Mesenchymal stem cell (in vitro differentiated cells and primary cell): ENCODE measurements around the gene TBC1D19.
A peak's percentile ranks its signal among the peaks of the same experiment; 100 is the strongest.

Experiments
- DNase-seq: peaks from one replicate; pipeline ENCODE4 v3.0.0-alpha.2; 2013
- H2AFZ ChIP-seq: one replicate; pipeline ENCODE4 v1.6.1; 2013; ENCODE audit warnings: low read depth, mild to moderate bottlenecking, control low read depth, inconsistent platforms, low read length, moderate library complexity
- H2AK5ac ChIP-seq: 2 replicates; pipeline ENCODE4 v1.6.1; 2013; ENCODE audit warnings: low read length, moderate library complexity, mild to moderate bottlenecking, inconsistent platforms; ENCODE audit not compliant: severe bottlenecking
- H2BK120ac ChIP-seq: one replicate; pipeline ENCODE4 v1.6.1; 2013; ENCODE audit warnings: low read depth, mild to moderate bottlenecking, inconsistent platforms, low read length, moderate library complexity
- H2BK12ac ChIP-seq, 2 experiments: one replicate each; pipeline ENCODE4 v1.6.1; 2013; ENCODE audit warnings: inconsistent platforms in 2 of 2, low read length in 2 of 2, mild to moderate bottlenecking in 2 of 2, moderate library complexity in 2 of 2, control low read depth in 1 of 2
- H2BK15ac ChIP-seq: one replicate; pipeline ENCODE4 v1.6.1; 2013; ENCODE audit warnings: mild to moderate bottlenecking, low read depth, inconsistent platforms; ENCODE audit not compliant: poor library complexity, severe bottlenecking
- H2BK5ac ChIP-seq: 2 replicates; pipeline ENCODE4 v1.6.1; 2013; ENCODE audit warnings: low read depth, mild to moderate bottlenecking, low read length, control low read depth, inconsistent platforms; ENCODE audit not compliant: poor library complexity, severe bottlenecking
- H3K14ac ChIP-seq, 2 experiments: one replicate each; pipeline ENCODE4 v1.6.1; 2013; ENCODE audit warnings: inconsistent platforms in 2 of 2, low read length in 2 of 2, control low read depth in 1 of 2, mild to moderate bottlenecking in 1 of 2, moderate library complexity in 1 of 2
- H3K18ac ChIP-seq, 2 experiments: one replicate each; pipeline ENCODE4 v1.6.1; 2013; ENCODE audit warnings: inconsistent platforms in 2 of 2, low read length in 2 of 2, control low read depth in 1 of 2, low read depth in 1 of 2, mild to moderate bottlenecking in 1 of 2
- H3K23ac ChIP-seq, 2 experiments: one replicate each; pipeline ENCODE4 v1.6.1; 2013; ENCODE audit warnings: inconsistent platforms in 2 of 2, low read length in 2 of 2, mild to moderate bottlenecking in 2 of 2, moderate library complexity in 2 of 2, control low read depth in 1 of 2
- H3K27ac ChIP-seq: 2 replicates; pipeline ENCODE4 v1.5.1; 2013; ENCODE audit warnings: mild to moderate bottlenecking, moderate library complexity, low read length, control low read depth, inconsistent platforms; ENCODE audit not compliant: poor library complexity, severe bottlenecking
- H3K27me3 ChIP-seq, 2 experiments: 2 replicates each; pipeline versions ENCODE4 v1.6.1 to v1.7.0; 2013; ENCODE audit warnings: low read length in 2 of 2, mild to moderate bottlenecking in 2 of 2, moderate library complexity in 2 of 2, control low read depth in 1 of 2, inconsistent platforms in 1 of 2; ENCODE audit not compliant: control insufficient read depth in 1 of 2, insufficient read depth in 1 of 2
- H3K36me3 ChIP-seq, 2 experiments: 2 replicates each; pipeline versions ENCODE4 v1.6.1 to v1.7.0; 2013; ENCODE audit warnings: low read length in 2 of 2, control low read depth in 1 of 2, inconsistent platforms in 1 of 2, low read depth in 1 of 2, mild to moderate bottlenecking in 1 of 2; ENCODE audit not compliant: insufficient read depth in 2 of 2, control insufficient read depth in 1 of 2
- H3K4ac ChIP-seq, 2 experiments: one replicate each; pipeline ENCODE4 v1.6.1; 2013; ENCODE audit warnings: inconsistent platforms in 2 of 2, low read length in 2 of 2, mild to moderate bottlenecking in 2 of 2, moderate library complexity in 2 of 2, control low read depth in 1 of 2, low read depth in 1 of 2
- H3K4me1 ChIP-seq: 2 replicates; pipeline ENCODE4 v1.6.1; 2013; ENCODE audit warnings: low read depth, low read length, control low read depth; ENCODE audit not compliant: control insufficient read depth, insufficient read depth
- H3K4me2 ChIP-seq: 2 replicates; pipeline ENCODE4 v1.6.1; 2013; ENCODE audit warnings: low read length, mild to moderate bottlenecking, inconsistent platforms; ENCODE audit not compliant: poor library complexity, severe bottlenecking
- H3K4me3 ChIP-seq, 2 experiments: 2 replicates each; pipeline versions ENCODE4 v1.5.1 to v1.7.0; 2013; ENCODE audit warnings: low read length in 2 of 2, mild to moderate bottlenecking in 2 of 2, control low read depth in 1 of 2, low read depth in 1 of 2; ENCODE audit not compliant: insufficient read depth in 1 of 2
- H3K79me1 ChIP-seq: replicated peaks from 2 replicates; pipeline ENCODE4 v1.6.1; 2013; ENCODE audit warnings: mild to moderate bottlenecking, control low read depth, low read length, inconsistent platforms; ENCODE audit not compliant: poor library complexity, severe bottlenecking
- H3K9ac ChIP-seq: 2 replicates; pipeline ENCODE4 v1.7.0; 2013; ENCODE audit warnings: mild to moderate bottlenecking, low read length, moderate library complexity
- H3K9me3 ChIP-seq: 2 replicates; pipeline ENCODE4 v1.7.0; 2013; ENCODE audit warnings: mild to moderate bottlenecking, low read length; ENCODE audit not compliant: control insufficient read depth
- H4K8ac ChIP-seq: one replicate; pipeline ENCODE4 v1.6.1; 2013; ENCODE audit warnings: inconsistent platforms, mild to moderate bottlenecking, low read length, moderate library complexity
- H4K91ac ChIP-seq: one replicate; pipeline ENCODE4 v1.6.1; 2013; ENCODE audit warnings: mild to moderate bottlenecking, low read length, inconsistent platforms
- WGBS: methylation state at CpG from one replicate; pipeline ENCODE4 v1.1.7; 2013; ENCODE audit warnings: mixed read lengths; 5-methylcytosine and 5-hydroxymethylcytosine counted together

TBC1D19 gene

GRCh38 chr4:26746802-26747213, 162.9 kb downstream of the TBC1D19 start:
- no peak overlapping the region for H2BK5ac ChIP-seq
- WGBS, result 95% methylated on average over 2 of the region's 5 CpGs

GRCh38 chr4:26748811-26749210, 164.9 kb downstream of the TBC1D19 start:
- no peak overlapping the region for H4K91ac ChIP-seq
- no peak overlapping the region for H2BK120ac ChIP-seq
- H3K4me1 ChIP-seq, result no peaks in the 10 kb centered on the region
- no peak overlapping the region for H3K4ac ChIP-seq
- no peak overlapping the region for H3K18ac ChIP-seq
- no peaks in the 10 kb centered on the region for H3K9me3 ChIP-seq
- H4K8ac ChIP-seq, result no peak overlapping the region
- no peak overlapping the region for H2AFZ ChIP-seq
- peak overlapping the region; percentile 16 for H3K4me2 ChIP-seq
- no peak overlapping the region for H2BK5ac ChIP-seq
- no peak overlapping the region for H3K4me3 ChIP-seq
- peak overlapping the region in 1 of 2 experiments; percentile 79 for H3K23ac ChIP-seq
- H3K36me3 ChIP-seq, result peaks cover 4 to 63% of the 10 kb centered on the region in 2 experiments
- peaks cover 7% of the 10 kb centered on the region for H3K79me1 ChIP-seq
- no peaks in the 10 kb centered on the region for H3K27me3 ChIP-seq
- no peak overlapping the region for H3K27ac ChIP-seq
- H2BK12ac ChIP-seq, result no peak overlapping the region
- H2BK15ac ChIP-seq, result no peak overlapping the region
- no peak overlapping the region for H2AK5ac ChIP-seq
- H3K14ac ChIP-seq, result no peak overlapping the region
- no peak for DNase-seq
- H3K9ac ChIP-seq, result no peak overlapping the region

More at GRCh38 chr4:26746802-26747213, 162.9 kb downstream of the TBC1D19 start:
- peaks cover 7% of the 10 kb centered on the region for H3K79me1 ChIP-seq
- H3K18ac ChIP-seq, result no peak overlapping the region
- H2BK12ac ChIP-seq, result no peak overlapping the region
- no peak overlapping the region for H2BK15ac ChIP-seq
- no peak overlapping the region for H3K4me2 ChIP-seq
- no peak overlapping the region for H3K9ac ChIP-seq
- H4K8ac ChIP-seq, result no peak overlapping the region
- no peak overlapping the region for H3K4ac ChIP-seq
- H3K36me3 ChIP-seq, result peaks cover 4 to 69% of the 10 kb centered on the region in 2 experiments
- no peak overlapping the region for H2BK120ac ChIP-seq
- DNase-seq, result no peak
- H3K27ac ChIP-seq, result no peak overlapping the region
- H3K27me3 ChIP-seq, result no peaks in the 10 kb centered on the region
- H4K91ac ChIP-seq, result no peak overlapping the region
- no peak overlapping the region for H2AFZ ChIP-seq
- no peak overlapping the region for H3K14ac ChIP-seq
- no peak overlapping the region for H3K23ac ChIP-seq
- no peak overlapping the region for H3K4me3 ChIP-seq
- H3K9me3 ChIP-seq, result peaks cover 8% of the 10 kb centered on the region
- no peak overlapping the region for H2AK5ac ChIP-seq
- no peaks in the 10 kb centered on the region for H3K4me1 ChIP-seq

- H2BK12ac ChIP-seq, result no peak overlapping the region
- H2BK5ac ChIP-seq, result no peak overlapping the region
- no peak overlapping the region for H3K4me3 ChIP-seq
- H2AK5ac ChIP-seq, result no peak overlapping the region
- H3K9me3 ChIP-seq, result no peaks in the 10 kb centered on the region
- H3K9ac ChIP-seq, result no peak overlapping the region
- no peaks in the 10 kb centered on the region for H3K27me3 ChIP-seq
- no peak for DNase-seq
- H3K27ac ChIP-seq, result no peak overlapping the region
- WGBS, result 91% methylated on average over 2 of the region's 2 CpGs
- H2AFZ ChIP-seq, result no peak overlapping the region
- no peak overlapping the region for H2BK15ac ChIP-seq
- no peak overlapping the region for H3K4me2 ChIP-seq
- H2BK120ac ChIP-seq, result no peak overlapping the region
- no peak overlapping the region for H3K4ac ChIP-seq
- H3K14ac ChIP-seq, result no peak overlapping the region
- peaks cover 4 to 72% of the 10 kb centered on the region in 2 experiments for H3K36me3 ChIP-seq
- H4K91ac ChIP-seq, result no peak overlapping the region
- no peak overlapping the region for H4K8ac ChIP-seq
- H3K18ac ChIP-seq, result no peak overlapping the region
- peaks cover 7% of the 10 kb centered on the region for H3K79me1 ChIP-seq
- no peaks in the 10 kb centered on the region for H3K4me1 ChIP-seq
- no peak overlapping the region for H3K23ac ChIP-seq
Measured at GRCh38 chr4:26749867-26750266, 166.0 kb downstream of the TBC1D19 start.

- no peak overlapping the region for H2BK120ac ChIP-seq
- no peak overlapping the region for H2AFZ ChIP-seq
- H3K18ac ChIP-seq, result no peak overlapping the region
- no peak overlapping the region for H3K14ac ChIP-seq
- no peak overlapping the region for H2BK15ac ChIP-seq
- peaks cover 7% of the 10 kb centered on the region for H3K79me1 ChIP-seq
- no peak overlapping the region for H3K9ac ChIP-seq
- no peak overlapping the region for H2BK5ac ChIP-seq
- no peak overlapping the region for H3K4me2 ChIP-seq
- no peak overlapping the region for H2BK12ac ChIP-seq
- no peak overlapping the region for H3K23ac ChIP-seq
- no peak overlapping the region for H3K27ac ChIP-seq
- H3K4me3 ChIP-seq, result no peak overlapping the region
- no peaks in the 10 kb centered on the region for H3K9me3 ChIP-seq
- no peak overlapping the region for H4K8ac ChIP-seq
- no peaks in the 10 kb centered on the region for H3K27me3 ChIP-seq
- H3K4me1 ChIP-seq, result no peaks in the 10 kb centered on the region
- no peak overlapping the region for H3K4ac ChIP-seq
- H3K36me3 ChIP-seq, result peaks cover 4 to 77% of the 10 kb centered on the region in 2 experiments
- no peak for DNase-seq
- H2AK5ac ChIP-seq, result no peak overlapping the region
- no peak overlapping the region for H4K91ac ChIP-seq
Measured at GRCh38 chr4:26751004-26751403, 167.1 kb downstream of the TBC1D19 start.
